ENCODE measurements around the gene ARHGEF9.

ARHGEF9 gene

DNA sequence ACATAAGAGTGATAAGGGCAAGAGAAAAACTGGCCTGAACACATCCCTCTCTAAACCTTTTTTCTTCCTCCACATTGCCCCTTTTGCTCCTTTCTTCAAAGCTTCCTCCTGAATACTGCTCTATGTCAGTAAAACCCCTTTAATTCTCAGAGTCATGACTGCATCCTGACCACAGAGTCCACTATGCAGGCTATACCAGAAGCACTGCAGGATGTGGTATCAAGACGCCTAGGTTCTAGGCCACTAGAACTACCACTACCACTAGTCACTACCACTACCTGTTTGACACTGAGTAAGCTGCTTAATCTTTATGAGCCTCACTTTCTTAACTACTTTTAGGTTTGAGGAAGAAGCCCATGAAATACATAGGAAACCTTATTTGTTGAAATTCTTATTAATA is 38.7 kb downstream of the ARHGEF9 start:
- DNase-seq (ENCODE audit: low read depth) = no peak

- DNase-seq (ENCODE audit: low read depth) = no peak
Observed at GRCh38 chrX:63744850-63745394, 40.1 kb downstream of the ARHGEF9 start.

DNA sequence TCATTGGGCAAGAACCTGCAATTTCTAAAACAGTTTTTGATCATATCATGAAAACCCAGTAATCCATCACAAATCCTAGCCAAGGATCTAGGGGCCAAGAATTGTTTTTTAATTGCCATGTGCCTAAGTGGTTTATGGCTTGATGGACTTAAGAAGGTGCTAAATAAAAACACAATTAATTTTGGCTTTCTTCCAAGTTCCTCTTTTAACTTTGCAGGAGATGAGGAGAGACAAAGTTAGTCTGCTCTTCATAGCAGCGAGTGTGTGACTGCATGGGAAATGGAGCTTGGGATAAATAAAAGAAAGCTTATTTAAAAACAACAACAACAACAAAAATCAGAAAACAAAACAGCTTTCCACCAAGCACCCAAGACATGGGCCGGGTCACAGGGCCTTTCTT is 41.4 kb downstream of the ARHGEF9 start:
- DNase-seq (ENCODE audit: low read depth) = no peak

- DNase-seq (ENCODE audit: low read depth) = no peak
Observed at GRCh38 chrX:63740382-63740781, 44.6 kb downstream of the ARHGEF9 start.

GRCh38 chrX:63739885-63740284 is 45.1 kb downstream of the ARHGEF9 start:
- DNase-seq (ENCODE audit: low read depth) = no peak

DNA sequence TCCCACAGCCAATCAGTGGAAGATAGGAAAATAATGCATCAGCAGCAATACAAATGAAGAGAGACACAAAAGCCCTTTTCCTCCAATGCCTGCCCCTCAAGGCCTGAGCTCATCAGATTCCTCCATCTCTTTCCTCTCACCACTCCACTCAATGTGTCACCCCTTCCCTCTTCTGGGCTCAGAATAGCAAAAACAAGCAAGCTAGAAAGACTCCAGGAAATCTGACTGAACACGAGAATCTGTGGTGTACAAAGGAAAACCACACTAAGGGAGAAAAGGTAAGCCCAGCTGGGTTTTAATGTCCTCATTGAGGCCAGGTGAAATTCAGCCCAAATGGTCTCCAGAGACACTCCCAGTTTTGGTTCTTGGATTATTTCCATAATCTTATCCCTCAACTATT is 46.3 kb downstream of the ARHGEF9 start:
- no peak for DNase-seq (ENCODE audit: low read depth)

DNA sequence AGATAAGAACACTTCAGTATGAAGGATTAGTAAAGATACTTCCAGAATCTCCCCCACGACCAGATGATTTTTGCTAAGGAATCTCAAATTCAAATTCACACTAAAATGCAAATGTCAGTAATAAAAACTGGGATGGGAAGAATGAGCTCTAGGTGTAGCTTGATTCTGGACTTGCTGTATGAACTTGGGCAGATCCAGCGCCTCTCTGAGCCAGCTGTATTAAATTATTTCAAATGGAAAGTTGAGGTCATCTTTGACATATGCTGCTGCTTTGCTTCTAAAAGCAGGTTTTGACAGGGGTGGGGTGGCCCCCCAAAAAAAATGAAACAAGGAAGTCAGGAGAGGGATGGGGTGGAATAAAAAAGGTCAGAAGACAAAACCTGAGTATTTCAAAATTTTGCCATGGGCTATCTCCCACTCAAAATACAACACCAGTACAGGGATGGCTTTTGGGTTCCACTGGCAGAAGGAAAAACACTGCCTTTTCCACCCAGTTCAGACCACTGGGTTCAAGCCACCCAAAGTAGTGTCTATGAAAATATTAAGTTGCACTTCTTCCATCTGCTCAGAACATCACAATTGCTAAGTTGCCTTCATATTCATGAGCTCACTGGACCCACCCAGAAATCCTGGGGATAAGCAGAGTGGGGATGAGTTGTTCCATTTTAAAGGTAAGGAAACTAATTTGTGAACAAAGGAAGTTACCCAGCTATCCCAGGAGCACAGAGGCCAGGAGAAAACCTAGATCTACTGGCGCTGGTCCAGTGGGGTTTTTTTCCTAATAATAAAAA is 47.7 kb downstream of the ARHGEF9 start:
- no peak for DNase-seq (ENCODE audit: low read depth)

DNA sequence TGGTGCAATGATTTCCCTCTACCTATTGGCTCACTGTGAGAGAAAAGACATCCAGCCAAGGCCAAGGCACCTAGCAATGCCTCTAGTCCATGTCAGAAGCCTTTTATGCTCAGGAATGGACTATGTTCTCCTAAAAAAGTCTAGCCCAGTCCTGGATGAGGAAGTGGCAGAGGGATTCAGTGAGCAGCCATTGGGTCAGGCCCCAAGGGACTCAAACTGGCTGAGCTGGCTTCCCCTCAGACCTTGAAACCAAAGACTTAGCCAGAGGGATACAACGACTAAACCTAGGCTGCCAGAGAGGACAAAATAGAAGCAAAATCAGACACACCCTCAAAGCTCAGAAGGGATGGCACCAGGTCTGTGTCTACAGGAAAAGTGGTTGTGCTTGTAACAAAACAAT is 49.1 kb downstream of the ARHGEF9 start:
- DNase-seq (ENCODE audit: low read depth) = no peak

DNA sequence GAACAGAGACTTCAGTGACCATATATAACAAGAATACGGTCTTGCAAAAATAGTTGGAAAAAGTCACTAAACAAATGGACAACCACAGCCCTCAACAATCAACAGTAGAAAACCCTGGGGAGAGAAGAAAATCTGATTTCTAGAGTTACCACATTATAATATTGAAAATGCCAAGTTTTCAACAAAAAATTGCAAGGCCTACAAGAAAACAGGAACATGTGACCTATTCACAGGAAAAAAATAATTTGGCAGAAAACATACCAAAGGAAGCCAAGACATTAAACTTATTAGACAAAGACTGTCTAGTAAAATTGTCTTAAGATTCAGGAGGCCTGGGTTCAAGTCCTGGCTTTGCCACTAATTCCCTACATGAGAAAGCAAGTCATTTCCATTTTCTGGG is 64.7 kb downstream of the ARHGEF9 start:
- no peak for DNase-seq (ENCODE audit: low read depth)

DNA sequence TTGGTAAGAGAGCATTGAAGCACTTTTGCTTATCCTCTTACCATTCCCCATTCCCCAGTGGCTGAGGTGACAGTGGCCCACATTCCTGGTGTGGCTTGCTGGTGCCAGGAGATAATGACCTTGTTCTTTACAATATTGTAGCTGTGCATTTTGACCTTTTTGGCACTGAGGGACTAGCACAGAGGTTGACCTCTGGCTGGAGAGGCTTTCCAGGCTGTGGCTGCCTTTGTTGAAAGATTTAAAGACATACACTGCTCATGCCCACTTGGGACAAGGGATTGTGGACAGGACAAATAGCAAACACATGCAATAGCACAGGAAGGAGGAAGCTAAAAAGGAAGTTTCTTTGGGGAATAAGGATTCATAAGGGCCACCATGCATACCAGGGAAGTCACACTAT is 65.4 kb downstream of the ARHGEF9 start:
- no peak for DNase-seq (ENCODE audit: low read depth)

DNA sequence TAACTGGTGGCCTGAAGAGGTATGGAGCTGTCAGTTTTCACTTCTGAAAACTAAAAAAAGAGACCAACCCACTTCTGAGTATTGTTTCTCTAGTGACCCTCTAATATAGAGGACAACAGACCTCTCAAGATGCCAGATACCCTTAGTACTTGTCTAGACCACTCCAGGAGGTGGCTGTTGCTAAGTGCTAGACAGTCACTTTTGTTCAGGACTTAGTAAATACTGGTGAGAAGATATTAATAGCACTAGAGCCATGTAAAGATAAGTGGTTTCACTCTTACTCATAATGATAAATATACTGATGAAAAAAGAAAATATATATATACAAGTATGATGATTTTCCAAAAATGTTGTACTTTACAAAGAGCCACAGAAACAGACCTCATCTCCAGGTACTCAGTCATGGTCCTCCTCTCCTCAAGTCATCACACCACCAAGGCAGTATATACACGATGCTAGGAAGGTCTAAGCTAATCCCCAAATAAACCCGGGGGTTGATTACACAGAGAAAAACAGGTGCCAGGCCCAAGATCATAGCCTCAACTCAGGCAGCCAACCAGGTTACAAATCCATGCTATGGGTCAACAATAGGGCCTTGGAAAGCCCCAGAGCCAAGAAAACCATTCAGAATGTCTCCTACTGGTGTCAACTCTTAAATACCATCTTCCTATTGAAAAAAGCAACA is 66.9 kb downstream of the ARHGEF9 start:
- DNase-seq (ENCODE audit: low read depth) = no peak

GRCh38 chrX:63713526-63713925 is 71.5 kb downstream of the ARHGEF9 start:
- DNase-seq (ENCODE audit: low read depth) = no peak

DNA sequence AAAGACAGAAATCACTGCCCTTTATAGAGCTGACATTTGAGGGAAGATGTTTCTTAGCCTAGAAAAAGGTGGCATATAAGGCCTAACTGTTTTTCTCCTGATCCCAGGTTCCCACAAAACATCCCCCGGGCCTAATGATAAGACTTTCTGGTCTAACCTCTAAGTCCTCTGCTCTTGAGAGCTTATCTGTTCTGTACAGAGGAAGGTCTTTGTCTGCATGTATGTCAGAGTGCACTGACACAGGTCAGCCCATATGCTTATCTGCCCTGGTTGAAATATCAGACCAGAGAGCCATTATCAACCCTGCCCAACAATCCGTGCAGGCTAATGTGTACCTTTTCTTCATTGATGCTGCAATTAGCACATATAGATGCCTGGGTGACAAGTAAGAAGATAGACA is 76.2 kb downstream of the ARHGEF9 start:
- no peak for DNase-seq (ENCODE audit: low read depth)

DNA sequence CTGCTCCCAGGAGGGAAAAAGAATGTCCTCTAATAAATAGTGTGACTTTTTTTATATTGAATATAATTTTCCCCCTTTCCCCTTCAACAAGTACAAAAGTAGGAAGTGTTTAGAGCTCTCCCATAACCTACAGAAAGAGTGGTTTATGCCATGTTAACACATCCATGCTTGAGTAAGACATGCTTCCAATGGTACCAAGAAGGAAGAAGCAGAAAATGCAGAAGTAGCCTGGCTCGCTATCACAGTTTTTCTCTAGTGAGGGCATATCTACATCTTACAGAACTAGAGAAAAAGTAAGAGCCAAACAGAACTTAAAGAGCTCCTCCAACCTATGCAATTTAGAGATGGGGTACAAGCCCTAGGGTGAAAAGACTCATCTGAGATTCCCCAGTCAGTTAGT is 82.5 kb downstream of the ARHGEF9 start:
- DNase-seq (ENCODE audit: low read depth) = no peak

DNA sequence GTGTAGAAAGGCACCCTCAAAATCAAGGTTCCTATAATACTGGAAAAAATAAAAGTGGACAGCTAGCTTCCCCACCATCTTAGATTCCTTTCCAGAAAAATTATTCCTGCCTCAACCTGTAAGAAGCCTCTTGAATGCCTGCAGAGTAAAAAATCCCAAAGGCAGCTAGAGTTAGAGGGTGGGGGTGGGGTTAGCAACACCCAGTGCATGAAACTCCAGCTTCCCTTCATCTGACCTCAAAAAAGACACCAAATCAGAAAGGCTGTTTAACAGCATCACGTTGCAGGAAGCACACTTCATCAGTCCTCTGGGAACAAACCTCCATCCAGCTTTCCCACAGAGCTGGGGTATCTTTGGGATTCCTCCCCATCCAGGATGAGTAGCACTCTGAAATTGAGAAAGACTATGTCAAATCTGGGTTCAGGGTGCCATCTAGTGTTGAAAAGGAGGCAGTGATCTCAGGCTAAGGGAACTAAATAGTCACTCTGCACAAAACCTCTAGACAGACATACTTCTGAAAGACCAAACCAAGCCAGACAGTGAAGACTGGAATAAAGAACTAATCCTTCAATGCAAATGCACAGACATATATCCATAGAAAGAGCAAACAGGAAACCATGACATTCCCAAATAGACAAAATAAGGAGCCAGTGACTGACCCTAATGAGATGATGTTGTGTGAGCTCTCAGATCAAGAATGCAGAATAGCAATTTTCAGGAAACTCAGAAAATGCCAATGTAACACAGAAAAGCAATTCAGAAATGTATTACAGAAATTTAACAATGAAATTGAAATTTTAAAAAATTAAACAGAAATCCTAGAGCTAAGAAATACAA is 97.9 kb downstream of the ARHGEF9 start:
- DNase-seq (ENCODE audit: low read depth) = no peak

DNA sequence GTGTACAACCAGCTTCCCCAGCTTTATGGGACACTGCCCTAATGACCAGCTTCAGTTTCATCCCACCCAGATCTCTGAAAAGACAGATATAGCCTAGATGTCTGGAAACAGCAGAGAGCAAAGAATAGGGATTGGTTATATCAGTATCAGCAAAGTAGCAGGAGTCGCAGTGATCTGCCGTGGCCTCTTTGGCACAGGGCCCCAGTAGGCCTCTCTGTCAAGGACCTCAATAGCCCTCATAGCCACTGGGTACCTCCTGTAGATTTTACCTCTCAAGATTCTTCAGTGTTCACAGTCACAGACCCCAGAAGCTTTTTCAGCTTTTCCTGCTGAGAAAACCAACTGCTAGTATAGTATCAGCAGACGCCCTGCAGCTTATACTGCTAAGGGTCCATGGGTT is 104.6 kb downstream of the ARHGEF9 start:
- no peak for DNase-seq (ENCODE audit: low read depth)

GRCh38 chrX:63679432-63679831 is 105.6 kb downstream of the ARHGEF9 start:
- no peak for DNase-seq (ENCODE audit: low read depth)

DNA sequence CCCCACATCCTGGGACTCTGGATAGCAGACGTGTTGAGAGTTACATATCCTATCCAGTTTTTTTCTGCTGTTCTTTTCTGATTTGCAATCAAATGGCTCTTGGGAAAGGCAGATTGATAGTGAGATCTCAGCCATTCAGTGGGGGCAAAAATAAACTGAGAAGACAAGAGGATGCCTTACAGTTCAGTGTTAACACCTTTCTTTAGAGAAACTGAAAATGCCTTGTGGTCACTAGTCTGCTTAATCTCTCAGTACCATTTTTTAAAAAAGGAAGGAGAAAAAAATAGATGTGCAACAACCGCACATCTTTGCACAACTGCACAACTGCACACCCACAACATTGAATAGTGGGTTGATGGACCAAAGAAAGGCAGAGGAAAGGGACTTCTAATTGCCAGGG is 109.3 kb downstream of the ARHGEF9 start:
- no peak for DNase-seq (ENCODE audit: low read depth)

DNA sequence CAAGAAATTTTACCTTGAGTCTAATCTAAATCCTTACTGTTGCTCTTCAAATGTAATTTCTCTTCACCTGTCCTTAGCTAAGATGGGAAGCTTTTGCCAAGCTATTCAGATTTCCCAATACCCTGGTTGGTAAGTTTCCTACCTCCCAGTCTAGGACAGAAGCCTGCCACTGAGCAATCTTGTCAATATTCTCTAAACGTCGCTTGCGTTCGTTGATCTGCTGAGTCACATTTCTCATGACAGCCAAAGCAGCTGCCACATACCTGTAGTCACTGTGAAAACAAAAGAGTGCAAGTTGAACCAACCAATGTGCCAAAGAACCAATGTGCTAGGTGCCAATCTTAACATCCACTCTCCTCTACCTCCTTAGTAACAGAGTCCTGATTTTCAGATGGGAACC is 111.1 kb downstream of the ARHGEF9 start:
- no peak for DNase-seq (ENCODE audit: low read depth)

DNA sequence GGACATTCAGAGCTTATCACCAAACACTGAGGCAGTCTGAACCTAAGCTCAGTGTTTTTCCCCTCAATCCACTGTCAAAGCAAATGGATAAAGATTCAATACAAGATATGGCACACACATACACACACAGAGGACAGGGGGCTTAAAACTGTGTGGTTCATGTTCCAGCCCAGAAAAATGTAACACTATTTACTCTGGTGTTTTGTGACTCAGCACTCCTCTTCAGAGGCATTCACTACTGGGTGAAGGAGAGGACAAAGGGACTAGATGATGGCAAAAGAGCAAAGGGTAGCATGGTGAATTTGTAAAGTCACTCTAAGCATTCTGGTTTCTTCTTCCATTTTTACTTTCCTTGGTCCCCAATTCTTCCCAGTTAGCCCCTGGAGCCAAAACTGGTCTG is 120.3 kb downstream of the ARHGEF9 start:
- no peak for DNase-seq (ENCODE audit: low read depth)

DNA sequence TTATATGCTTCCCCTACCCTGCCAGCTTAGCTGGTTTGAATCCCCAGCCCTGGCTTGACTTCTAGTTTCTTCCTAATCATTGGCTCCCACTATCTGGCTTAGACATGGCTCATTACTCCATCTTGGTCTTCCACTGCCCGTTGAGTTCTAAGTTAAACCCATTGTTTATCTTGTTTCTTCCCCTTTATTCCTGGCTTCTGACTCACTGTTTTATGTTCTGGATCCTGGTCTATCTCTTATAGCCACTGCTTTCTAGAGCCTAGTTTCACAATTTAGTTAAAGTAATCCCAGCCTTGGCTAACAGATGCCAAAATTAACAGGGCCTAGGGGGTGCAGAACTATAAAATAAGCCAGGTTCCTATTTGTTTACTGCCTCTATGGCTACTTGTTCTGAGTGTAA is 120.9 kb downstream of the ARHGEF9 start:
- no peak for DNase-seq (ENCODE audit: low read depth)

DNA sequence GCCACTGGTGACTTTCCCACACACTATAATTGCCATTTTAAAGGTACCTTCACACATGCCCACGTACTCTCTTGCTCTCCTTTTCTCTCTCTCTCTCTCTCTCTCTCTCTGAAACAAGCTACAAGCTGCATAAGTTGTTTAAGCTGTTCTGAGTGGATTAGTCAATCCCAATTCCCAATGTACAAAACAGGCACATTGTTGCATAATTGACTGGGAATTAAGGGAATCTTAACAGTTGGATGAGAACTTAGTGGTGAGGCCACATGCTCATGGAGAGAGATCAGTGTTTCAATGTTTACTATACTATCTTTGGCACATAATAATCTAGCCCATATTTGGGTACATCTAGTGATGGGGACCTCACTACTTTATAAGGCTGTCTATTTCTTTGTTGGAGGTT is 123.3 kb downstream of the ARHGEF9 start:
- no peak for DNase-seq (ENCODE audit: low read depth)

GRCh38 chrX:63658920-63659319 is 126.1 kb downstream of the ARHGEF9 start:
- no peak for DNase-seq (ENCODE audit: low read depth)
